GM10248 (cell line): ENCODE data around the gene SORL1.

Source experiments
- CTCF ChIA-PET: fragments of 300-600 bp; sonication (Branson Sonifier 250); formaldehyde crosslinking; extraction: SDS; loops from one replicate; lab custom pipeline; 2021; ENCODE audit warnings: antibody characterized with exemption; lab: Yijun Ruan, JAX
- POLR2A ChIA-PET: fragments of 350-650 bp; sonication (Branson Sonifier 250); formaldehyde crosslinking; extraction: SDS; loops from one replicate; lab custom pipeline; 2020; ENCODE audit warnings: antibody characterized with exemption; lab: Yijun Ruan, JAX
- DNase-seq: peaks from one replicate; pipeline ENCODE4 v3.0.0; 2012; ENCODE audit errors: extremely low spot score
- TF ChIP-seq, protein P1 (sequence below): IDR thresholded peaks from 2 replicates; pipeline ENCODE4 v1.5.1; 2012; ENCODE audit warnings: mild to moderate bottlenecking, low read depth; ENCODE audit errors: extremely low read depth, missing control alignments, control extremely low read depth

The SORL1 gene

DNA sequence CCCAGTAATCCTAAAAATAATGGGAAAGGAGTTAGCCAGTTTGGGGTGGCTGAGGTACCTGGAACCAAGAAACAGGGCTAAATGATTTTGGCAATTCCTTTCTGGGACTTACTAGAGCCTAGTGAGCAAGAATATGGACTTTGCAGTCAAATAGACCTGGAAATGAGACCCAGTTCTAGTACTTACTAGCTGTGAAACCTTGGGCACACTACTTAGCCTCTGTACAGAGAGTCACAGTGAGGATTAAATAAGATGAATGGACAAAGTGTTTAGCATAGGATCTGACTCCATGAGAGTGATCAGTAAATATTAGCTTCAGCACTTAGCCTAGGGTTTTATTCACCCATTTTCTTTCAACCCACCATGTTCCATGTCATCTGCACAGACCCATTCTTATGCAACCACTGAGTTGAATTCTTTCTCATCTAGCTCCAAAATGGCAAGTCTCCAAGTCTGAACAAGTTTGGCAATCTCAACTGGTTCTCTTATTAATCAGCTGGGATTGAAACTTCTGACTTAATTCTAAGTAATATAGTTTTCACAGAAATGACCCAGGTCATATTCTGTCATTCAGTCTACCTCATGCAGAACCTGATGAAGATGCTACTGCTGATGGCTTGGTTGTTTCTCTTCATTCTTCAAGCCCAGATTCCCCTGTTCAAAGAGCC is 15.0 kb upstream of the SORL1 start:
- POLR2A ChIA-PET, result no interaction called here
- no peak for DNase-seq
- TF ChIP-seq, protein P1, sequence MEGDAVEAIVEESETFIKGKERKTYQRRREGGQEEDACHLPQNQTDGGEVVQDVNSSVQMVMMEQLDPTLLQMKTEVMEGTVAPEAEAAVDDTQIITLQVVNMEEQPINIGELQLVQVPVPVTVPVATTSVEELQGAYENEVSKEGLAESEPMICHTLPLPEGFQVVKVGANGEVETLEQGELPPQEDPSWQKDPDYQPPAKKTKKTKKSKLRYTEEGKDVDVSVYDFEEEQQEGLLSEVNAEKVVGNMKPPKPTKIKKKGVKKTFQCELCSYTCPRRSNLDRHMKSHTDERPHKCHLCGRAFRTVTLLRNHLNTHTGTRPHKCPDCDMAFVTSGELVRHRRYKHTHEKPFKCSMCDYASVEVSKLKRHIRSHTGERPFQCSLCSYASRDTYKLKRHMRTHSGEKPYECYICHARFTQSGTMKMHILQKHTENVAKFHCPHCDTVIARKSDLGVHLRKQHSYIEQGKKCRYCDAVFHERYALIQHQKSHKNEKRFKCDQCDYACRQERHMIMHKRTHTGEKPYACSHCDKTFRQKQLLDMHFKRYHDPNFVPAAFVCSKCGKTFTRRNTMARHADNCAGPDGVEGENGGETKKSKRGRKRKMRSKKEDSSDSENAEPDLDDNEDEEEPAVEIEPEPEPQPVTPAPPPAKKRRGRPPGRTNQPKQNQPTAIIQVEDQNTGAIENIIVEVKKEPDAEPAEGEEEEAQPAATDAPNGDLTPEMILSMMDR, result no peak
- CTCF ChIA-PET, result interaction anchor here (1.0 to 3.0 kb wide), 2 partner anchors 13 to 14 kb away, joined by 3 to 12 read pairs; no protein-coding TSS in a partner anchor

GRCh38 chr11:121437686-121438078 is 14.4 kb upstream of the SORL1 start:
- ChIA-PET POLR2A (no interaction called here), CTCF (interaction anchor here (1.0 to 3.0 kb wide), 2 partner anchors 12 to 14 kb away, joined by 3 to 12 read pairs; no protein-coding TSS in a partner anchor)
- no peak for DNase-seq
- TF ChIP-seq, protein P1, result no peak

DNA sequence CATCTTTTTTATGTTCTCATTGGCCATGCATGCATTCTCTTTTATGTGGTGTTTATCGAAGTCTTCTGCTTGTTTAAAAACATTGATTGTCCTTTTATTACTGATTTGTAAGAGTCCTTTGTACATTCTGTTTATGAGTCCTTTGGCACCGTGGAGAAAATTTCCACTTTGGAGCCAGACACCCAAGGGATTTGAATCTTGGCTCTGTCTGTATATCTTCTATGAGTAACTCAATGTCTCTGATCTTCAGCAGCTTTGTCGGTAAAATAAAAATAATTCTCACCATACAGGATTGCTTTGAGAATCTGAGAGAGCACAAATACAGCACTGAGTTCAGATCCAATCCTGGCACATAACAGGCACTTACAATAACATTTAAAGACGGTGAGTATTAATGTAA is 12.8 kb upstream of the SORL1 start:
- TF ChIP-seq, protein P1, result no peak
- CTCF ChIA-PET, result interaction anchor here (0.9 to 5.8 kb wide), 2 partner anchors 11 to 29 kb away, joined by 3 to 29 read pairs; no protein-coding TSS in a partner anchor

GRCh38 chr11:121439759-121440158 is 12.4 kb upstream of the SORL1 start:
- no peak for DNase-seq
- CTCF ChIA-PET, result interaction anchor here (5.8 kb wide), 1 partner anchor 11 kb away, joined by 29 read pairs; no protein-coding TSS in a partner anchor
- TF ChIP-seq, protein P1, result no peak
- POLR2A ChIA-PET, result no interaction called here

More for the DNA sequence above, 12.8 kb upstream of the SORL1 start:
- POLR2A ChIA-PET, result no interaction called here
- DNase-seq, result no peak

DNA sequence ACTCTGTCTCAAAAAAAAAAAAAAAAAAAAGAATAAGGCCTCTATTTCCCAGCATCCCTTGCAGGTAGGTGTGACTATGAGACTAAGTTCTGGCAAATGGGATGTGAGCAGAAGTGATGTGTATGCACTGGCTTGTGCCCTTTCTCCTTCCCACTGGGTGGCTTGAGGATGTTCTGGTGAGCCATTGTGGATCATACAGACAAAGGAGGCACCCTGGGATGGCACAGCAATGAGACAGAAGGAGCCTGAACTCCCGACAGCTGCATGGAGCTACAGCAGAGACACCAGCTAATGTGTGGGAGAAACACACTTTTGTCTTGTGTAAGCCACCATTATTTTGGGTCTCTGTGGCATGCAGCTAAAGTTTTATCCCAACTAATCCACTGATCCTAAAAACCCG is 10.6 kb upstream of the SORL1 start:
- TF ChIP-seq, protein P1, result no peak
- ChIA-PET CTCF (interaction anchor here (0.8 to 5.8 kb wide), 7 partner anchors 9 to 74 kb away, joined by 3 to 29 read pairs (median 5); no protein-coding TSS in a partner anchor), POLR2A (no interaction called here)
- no peak for DNase-seq

DNA sequence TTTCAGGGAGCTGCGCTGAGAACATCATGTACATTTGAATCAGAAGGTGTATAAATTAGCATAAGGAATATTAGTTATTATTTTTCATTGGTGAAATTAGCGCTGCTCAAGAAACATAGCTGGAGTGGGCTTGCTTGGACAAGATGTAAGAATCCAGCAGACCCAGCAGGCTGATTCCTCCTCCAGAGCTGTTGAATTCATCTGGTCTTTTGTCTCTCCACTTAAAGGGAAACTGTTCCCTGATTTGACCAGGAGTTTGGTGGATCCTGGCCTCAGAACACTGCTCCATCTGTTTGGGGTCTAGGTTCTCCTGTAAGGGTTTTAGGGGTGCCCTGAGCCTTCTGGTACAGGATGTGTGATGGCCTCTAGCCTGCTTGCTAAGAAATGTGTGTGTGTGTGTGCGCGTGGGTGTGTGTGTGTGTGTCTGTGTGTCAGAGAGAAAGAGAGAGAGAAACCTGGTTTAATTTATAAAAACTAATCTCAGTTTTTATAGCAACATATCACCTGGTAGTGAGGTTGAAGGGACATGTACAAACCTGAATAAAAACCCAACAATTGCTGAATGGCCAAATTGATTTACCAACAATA is 8.3 kb upstream of the SORL1 start:
- ChIA-PET POLR2A (no interaction called here), CTCF (interaction anchor here (1.0 to 5.8 kb wide), 8 partner anchors 7 to 76 kb away, joined by 3 to 29 read pairs (median 6); no protein-coding TSS in a partner anchor)
- DNase-seq, result no peak
- TF ChIP-seq, protein P1, result no peak
